ENCODE measurements around the gene GFRA4.

GRCh38 chr20:3697588-3698305 lies 34.5 kb upstream of the GFRA4 start:
- no peak for TF ChIP-seq CTCF (conservative IDR thresholded peaks at IDR 0.05)
- TF ChIP-seq EZH2 (IDR thresholded peaks at IDR 0.05; ENCODE audit: low read depth), result no peak

All from PC-9 (cell line).